IMR-90 (cell line): ENCODE results near the gene ITPR3. TPM values are rescaled to one million over a fixed set of nuclear protein-coding genes. Genes with fewer than 3 reads are reported as not detected.

ENCODE experiments used
- ATAC-seq: fragments of 200-7000 bp; cut with Tn5 transposase; 2 replicates; pipeline ENCODE4 v1.9.1; 2020; ENCODE audit warnings: low read depth, mild to moderate bottlenecking, moderate library complexity
- BruUV-seq: library from RNA; stranded (reverse); fragments of 400-500 nt; replicated peaks from 2 replicates; lab custom pipeline; 2021; lab: Mats Ljungman, UMichigan
- CTCF ChIA-PET: fragments of 300-600 bp; formaldehyde crosslinking; extraction: SDS; loops from one replicate; lab custom pipeline; 2021; ENCODE audit warnings: antibody characterized with exemption; lab: Yijun Ruan, JAX
- POLR2A ChIA-PET: fragments of 300-600 bp; sonication (Branson Sonifier 250); formaldehyde crosslinking; loops from one replicate; lab custom pipeline; 2022; ENCODE audit warnings: antibody characterized with exemption; ENCODE audit not compliant: unreplicated experiment; lab: Charles Lee
- DNase-seq: peaks from one replicate; pipeline ENCODE4 v3.0.0; 2013
- H2AFZ ChIP-seq: replicated peaks from 2 replicates; pipeline ENCODE3; 2013; ENCODE audit warnings: low read length, mild to moderate bottlenecking; ENCODE audit not compliant: poor library complexity
- H2AK5ac ChIP-seq: 2 replicates; pipeline ENCODE4 v1.6.1; 2013; ENCODE audit warnings: low read depth, low read length, inconsistent platforms
- H2AK9ac ChIP-seq: replicated peaks from 2 replicates; pipeline ENCODE3; 2013; ENCODE audit warnings: mild to moderate bottlenecking, low read depth, low read length, moderate library complexity; ENCODE audit not compliant: poor library complexity
- H2BK120ac ChIP-seq: 2 replicates; pipeline ENCODE4 v1.6.1; 2013; ENCODE audit warnings: low read depth, low read length, inconsistent platforms
- H2BK15ac ChIP-seq: 3 replicates; pipeline ENCODE4 v1.6.1; 2013; ENCODE audit warnings: low read depth, low read length, inconsistent platforms
- H2BK20ac ChIP-seq: 2 replicates; pipeline ENCODE4 v1.6.1; 2013; ENCODE audit warnings: low read depth, mild to moderate bottlenecking, inconsistent platforms, low read length, moderate library complexity
- H2BK5ac ChIP-seq: 2 replicates; pipeline ENCODE4 v1.6.1; 2013; ENCODE audit warnings: mild to moderate bottlenecking, low read depth, low read length, inconsistent platforms; ENCODE audit not compliant: poor library complexity, severe bottlenecking
- H3K14ac ChIP-seq: replicated peaks from 2 replicates; pipeline ENCODE4 v1.6.1; 2013; ENCODE audit warnings: low read depth, low read length, inconsistent platforms
- H3K18ac ChIP-seq: 2 replicates; pipeline ENCODE4 v1.6.1; 2013; ENCODE audit warnings: low read depth, low read length, control low read depth
- H3K23ac ChIP-seq: 2 replicates; pipeline ENCODE4 v1.6.1; 2013; ENCODE audit warnings: low read depth, low read length, inconsistent platforms
- H3K27ac ChIP-seq: 2 replicates; pipeline ENCODE4 v1.5.1; 2013; ENCODE audit warnings: mild to moderate bottlenecking, control low read depth, low read length; ENCODE audit not compliant: insufficient read depth
- H3K27me3 ChIP-seq: 2 replicates; pipeline ENCODE4 v1.6.1; 2013; ENCODE audit warnings: low read length; ENCODE audit not compliant: control insufficient read depth, insufficient read depth
- H3K36me3 ChIP-seq: 2 replicates; pipeline ENCODE4 v1.6.1; 2013; ENCODE audit warnings: low read length, mixed read lengths; ENCODE audit not compliant: control insufficient read depth, insufficient read depth
- H3K4ac ChIP-seq: 2 replicates; pipeline ENCODE4 v1.6.1; 2013; ENCODE audit warnings: low read depth, low read length, inconsistent platforms
- H3K4me1 ChIP-seq: 2 replicates; pipeline ENCODE4 v1.6.1; 2013; ENCODE audit warnings: low read length, mixed read lengths; ENCODE audit not compliant: control insufficient read depth, insufficient read depth
- H3K4me2 ChIP-seq: 2 replicates; pipeline ENCODE4 v1.6.1; 2013; ENCODE audit warnings: low read depth, mild to moderate bottlenecking, control low read depth, low read length, moderate library complexity
- H3K4me3 ChIP-seq: 2 replicates; pipeline ENCODE4 v1.5.1; 2013; ENCODE audit warnings: low read depth, mild to moderate bottlenecking, control low read depth, low read length, moderate library complexity; ENCODE audit not compliant: insufficient read depth
- H3K56ac ChIP-seq: 2 replicates; pipeline ENCODE4 v1.6.1; 2013; ENCODE audit warnings: low read length, inconsistent platforms; ENCODE audit not compliant: insufficient read depth; ENCODE audit errors: extremely low read depth
- H3K79me1 ChIP-seq, 2 experiments: 2 replicates each; pipeline ENCODE4 v1.6.1; 2013; ENCODE audit warnings: low read length in 2 of 2, inconsistent platforms in 1 of 2, low read depth in 1 of 2
- H3K9ac ChIP-seq: 2 replicates; pipeline ENCODE4 v1.6.1; 2013; ENCODE audit warnings: low read depth, low read length, control low read depth
- H3K9me1 ChIP-seq: 2 replicates; pipeline ENCODE4 v1.6.1; 2013; ENCODE audit warnings: low read length, inconsistent platforms; ENCODE audit not compliant: insufficient read depth
- H3K9me3 ChIP-seq: 2 replicates; pipeline ENCODE4 v1.6.1; 2013; ENCODE audit warnings: low read length; ENCODE audit not compliant: control insufficient read depth, insufficient read depth
- H4K20me1 ChIP-seq: 2 replicates; pipeline ENCODE4 v1.6.1; 2013; ENCODE audit warnings: low read length, inconsistent platforms; ENCODE audit not compliant: insufficient read depth
- H4K5ac ChIP-seq: 2 replicates; pipeline ENCODE4 v1.6.1; 2013; ENCODE audit warnings: mild to moderate bottlenecking, low read depth, low read length, control low read depth
- H4K8ac ChIP-seq, 2 experiments: 2 replicates each; pipeline ENCODE4 v1.6.1; 2013; ENCODE audit warnings: low read depth in 2 of 2, low read length in 2 of 2, control low read depth in 1 of 2, inconsistent platforms in 1 of 2
- H4K91ac ChIP-seq: 2 replicates; pipeline ENCODE4 v1.6.1; 2013; ENCODE audit warnings: low read depth, low read length, inconsistent platforms; ENCODE audit not compliant: insufficient read depth
- BHLHE40 ChIP-seq: fragments of 150-350 bp; IDR thresholded peaks from 2 replicates; pipeline ENCODE4 v1.6.1; 2016; ENCODE audit warnings: mild to moderate bottlenecking, low read depth, low read length
- CEBPB ChIP-seq: IDR thresholded peaks from 2 replicates; pipeline ENCODE4 v1.6.1; 2012; ENCODE audit warnings: low read depth, low read length, improper control_type of control experiment
- CHD1 ChIP-seq: IDR thresholded peaks from 2 replicates; pipeline ENCODE4 v1.6.1; 2012; ENCODE audit warnings: low read depth, low read length, improper control_type of control experiment
- FOS ChIP-seq: fragments of 150-350 bp; IDR thresholded peaks from 2 replicates; pipeline ENCODE4 v1.6.1; 2016; ENCODE audit warnings: low read depth, low read length
- MAFK ChIP-seq: IDR thresholded peaks from 2 replicates; pipeline ENCODE4 v1.6.1; 2012; ENCODE audit warnings: low read depth, low read length, improper control_type of control experiment
- MAZ ChIP-seq: IDR thresholded peaks from 2 replicates; pipeline ENCODE4 v1.6.1; 2012; ENCODE audit warnings: low read depth, mild to moderate bottlenecking, low read length, improper control_type of control experiment, moderate library complexity, borderline replicate concordance
- MXI1 ChIP-seq: IDR thresholded peaks from 2 replicates; pipeline ENCODE4 v1.6.1; 2012; ENCODE audit warnings: low read depth, mild to moderate bottlenecking, low read length, moderate library complexity, borderline replicate concordance
- NFE2L2 ChIP-seq: fragments of 150-350 bp; IDR thresholded peaks from 2 replicates; pipeline ENCODE4 v1.6.1; 2016; ENCODE audit warnings: low read depth, mild to moderate bottlenecking, low read length
- POLR2A ChIP-seq: IDR thresholded peaks from 2 replicates; pipeline ENCODE4 v1.6.1; 2012; ENCODE audit warnings: mild to moderate bottlenecking, low read depth, low read length
- RAD21 ChIP-seq: IDR thresholded peaks from 2 replicates; pipeline ENCODE4 v1.6.1; 2012; ENCODE audit warnings: low read length, improper control_type of control experiment
- RCOR1 ChIP-seq: IDR thresholded peaks from 2 replicates; pipeline ENCODE4 v1.6.1; 2012; ENCODE audit warnings: mild to moderate bottlenecking, low read length, improper control_type of control experiment; ENCODE audit not compliant: insufficient replicate concordance
- RFX5 ChIP-seq: IDR thresholded peaks from 2 replicates; pipeline ENCODE4 v1.8.0; 2012; ENCODE audit warnings: low read depth, mild to moderate bottlenecking, low read length, moderate library complexity
- SMC3 ChIP-seq: fragments of 150-350 bp; IDR thresholded peaks from 2 replicates; pipeline ENCODE4 v1.6.1; 2016; ENCODE audit warnings: low read depth, mild to moderate bottlenecking, antibody characterized with exemption, low read length, moderate library complexity
- WGBS, 2 experiments: methylation state at CpG; one replicate each; pipeline versions ENCODE4 v1.1.5 to v1.1.7; 2013; ENCODE audit warnings: missing lambda C conversion rate in 2 of 2; ENCODE audit not compliant: insufficient read length in 1 of 2; ENCODE audit errors: extremely low coverage in 2 of 2; 5-methylcytosine and 5-hydroxymethylcytosine counted together
- dilution Hi-C: fragments of 300-500 bp; cut with HindIII; formaldehyde crosslinking; loops from one replicate; pipeline ENCODE4 v1.14.3; 2018; ENCODE audit warnings: low sequenced_read_pairs; ENCODE audit not compliant: unreplicated experiment
- in situ Hi-C: fragments of 300-500 bp; cut with MboI; formaldehyde crosslinking; loops from 3 replicates; pipeline ENCODE4 v1.14.3; 2019; ENCODE audit warnings: low sequenced_read_pairs, inconsistent platforms, mixed read lengths
- intact Hi-C: fragments of 100-400 bp; cut with micrococcal nuclease; formaldehyde crosslinking; loops from 2 replicates; pipeline ENCODE4 v1.10.0; 2022
- polyA plus RNA-seq, 3 experiments: library from polyadenylated mRNA; depleted of rRNA; stranded (reverse); fragments of >200 nt; gene quantifications; 2 replicates each; pipeline ENCODE4 v1.2.3, GENCODE V29; 2012; ENCODE audit warnings: low replicate concordance in 1 of 3
- total RNA-seq: library from RNA; depleted of rRNA; stranded (reverse); fragments of >200 nt; gene quantifications from 2 replicates; pipeline ENCODE4 v1.2.3, GENCODE V29; 2012
- TF ChIP-seq, protein P1 (sequence below): conservative IDR thresholded peaks from 2 replicates; pipeline ENCODE4 v1.5.1; 2012; ENCODE audit warnings: mild to moderate bottlenecking, low read depth, low read length, improper control_type of control experiment
- TF ChIP-seq, protein P2 (sequence below): fragments of 150-350 bp; IDR thresholded peaks from 2 replicates; pipeline ENCODE4 v1.6.1; 2017; ENCODE audit warnings: mild to moderate bottlenecking, antibody characterized with exemption, low read length, low read depth
- TF ChIP-seq, protein P3 (sequence below): fragments of 150-350 bp; IDR thresholded peaks from 2 replicates; pipeline ENCODE4 v1.6.1; 2016; ENCODE audit warnings: low read depth, mild to moderate bottlenecking, low read length, moderate library complexity, borderline replicate concordance

Gene ITPR3
- total and polyA plus RNA-seq, 2 of the 4 experiments (the other 2 are of a cell fraction), result 1.6 to 3.7 TPM

DNA sequence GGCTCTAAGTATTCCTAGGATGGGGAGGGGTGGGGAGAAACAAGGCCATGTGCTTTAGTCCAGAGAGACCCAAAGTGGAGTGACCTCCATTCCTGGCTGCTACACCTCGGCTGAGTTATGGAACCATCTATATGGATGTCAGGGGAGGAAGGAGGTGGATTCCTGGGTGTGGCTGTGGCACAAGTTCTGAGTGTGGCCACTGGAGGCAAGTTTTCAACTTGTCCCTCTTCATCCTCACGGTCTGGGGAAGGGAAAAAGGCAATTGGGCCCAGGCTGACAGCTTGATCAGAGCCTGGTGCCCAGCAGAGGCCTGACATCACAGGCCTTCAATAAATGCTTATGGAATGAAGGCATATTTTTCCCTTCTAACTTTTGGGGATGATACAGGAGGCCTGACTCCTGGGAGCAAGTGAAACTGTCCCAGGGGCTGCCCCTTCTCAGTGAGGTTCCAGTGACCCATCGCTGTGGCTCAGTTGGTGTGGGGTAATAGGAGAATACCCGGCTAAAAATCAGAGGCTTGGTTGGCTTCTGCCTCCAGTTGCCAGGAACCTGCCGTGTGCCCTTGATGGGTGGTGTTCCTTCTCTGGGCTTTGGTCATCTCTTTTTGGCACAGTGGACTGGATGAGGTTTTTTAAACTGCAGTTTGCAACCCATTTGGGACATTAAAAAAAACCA is 1.8 kb upstream of the ITPR3 start:
- Histone ChIP-seq H3K27ac (no peak overlapping the region), H3K4ac (no peak overlapping the region), H2AFZ (no peak overlapping the region), H2BK20ac (no peak overlapping the region), H3K4me1 (peaks cover 4% of the 10 kb centered on the region; the same call in 1 of the 2 replicates), H4K8ac (no peak overlapping the region), H4K91ac (no peak overlapping the region), H4K20me1 (no peaks in the 10 kb centered on the region), H3K79me1 (peaks cover 0 to 10% of the 10 kb centered on the region in 2 experiments; a peak in 1 of 4 replicates), H2BK120ac (no peak overlapping the region), H3K18ac (no peak overlapping the region), H3K9ac (no peak overlapping the region), H4K5ac (no peak overlapping the region), H2BK15ac (no peak overlapping the region), H3K9me3 (no peaks in the 10 kb centered on the region), H3K14ac (no peak overlapping the region), H3K36me3 (no peaks in the 10 kb centered on the region), H2AK5ac (no peak overlapping the region), H3K4me2 (no peak overlapping the region), H2BK5ac (no peak overlapping the region), H2AK9ac (no peak overlapping the region), H3K27me3 (no peaks in the 10 kb centered on the region; the same call in 1 of the 2 replicates), H3K4me3 (no peak overlapping the region), H3K23ac (no peak overlapping the region), H3K9me1 (no peaks in the 10 kb centered on the region), H3K56ac (no peak overlapping the region)
- 100% methylated on average over 1 of the region's 5 CpGs; no CpG with 5 or more reads in 1 of the 2 experiments for WGBS, 2 experiments
- DNase-seq (no peak), ATAC-seq (no peak)
- POLR2A ChIA-PET, result interaction anchor here (0.7 kb wide), 1 partner anchor 56 kb away, joined by 3 read pairs; no protein-coding TSS in a partner anchor
- intact Hi-C loops (no loop called here), in situ Hi-C loops (no loop called here), dilution Hi-C loops (no loop called here)
- TF ChIP-seq RAD21, result no peak
- no peak for TF ChIP-seq FOS
- no peak for TF ChIP-seq MAFK
- TF ChIP-seq RFX5, result no peak
- TF ChIP-seq NFE2L2, result no peak
- TF ChIP-seq SMC3, result no peak
- TF ChIP-seq, protein P1, sequence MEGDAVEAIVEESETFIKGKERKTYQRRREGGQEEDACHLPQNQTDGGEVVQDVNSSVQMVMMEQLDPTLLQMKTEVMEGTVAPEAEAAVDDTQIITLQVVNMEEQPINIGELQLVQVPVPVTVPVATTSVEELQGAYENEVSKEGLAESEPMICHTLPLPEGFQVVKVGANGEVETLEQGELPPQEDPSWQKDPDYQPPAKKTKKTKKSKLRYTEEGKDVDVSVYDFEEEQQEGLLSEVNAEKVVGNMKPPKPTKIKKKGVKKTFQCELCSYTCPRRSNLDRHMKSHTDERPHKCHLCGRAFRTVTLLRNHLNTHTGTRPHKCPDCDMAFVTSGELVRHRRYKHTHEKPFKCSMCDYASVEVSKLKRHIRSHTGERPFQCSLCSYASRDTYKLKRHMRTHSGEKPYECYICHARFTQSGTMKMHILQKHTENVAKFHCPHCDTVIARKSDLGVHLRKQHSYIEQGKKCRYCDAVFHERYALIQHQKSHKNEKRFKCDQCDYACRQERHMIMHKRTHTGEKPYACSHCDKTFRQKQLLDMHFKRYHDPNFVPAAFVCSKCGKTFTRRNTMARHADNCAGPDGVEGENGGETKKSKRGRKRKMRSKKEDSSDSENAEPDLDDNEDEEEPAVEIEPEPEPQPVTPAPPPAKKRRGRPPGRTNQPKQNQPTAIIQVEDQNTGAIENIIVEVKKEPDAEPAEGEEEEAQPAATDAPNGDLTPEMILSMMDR, result no peak
- no peak for TF ChIP-seq POLR2A
- no peak for TF ChIP-seq MAZ
- no peak for TF ChIP-seq RCOR1
- no peak for TF ChIP-seq CEBPB
- TF ChIP-seq MXI1, result no peak
- TF ChIP-seq, protein P2, sequence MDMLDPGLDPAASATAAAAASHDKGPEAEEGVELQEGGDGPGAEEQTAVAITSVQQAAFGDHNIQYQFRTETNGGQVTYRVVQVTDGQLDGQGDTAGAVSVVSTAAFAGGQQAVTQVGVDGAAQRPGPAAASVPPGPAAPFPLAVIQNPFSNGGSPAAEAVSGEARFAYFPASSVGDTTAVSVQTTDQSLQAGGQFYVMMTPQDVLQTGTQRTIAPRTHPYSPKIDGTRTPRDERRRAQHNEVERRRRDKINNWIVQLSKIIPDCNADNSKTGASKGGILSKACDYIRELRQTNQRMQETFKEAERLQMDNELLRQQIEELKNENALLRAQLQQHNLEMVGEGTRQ, result no peak
- TF ChIP-seq, protein P3, sequence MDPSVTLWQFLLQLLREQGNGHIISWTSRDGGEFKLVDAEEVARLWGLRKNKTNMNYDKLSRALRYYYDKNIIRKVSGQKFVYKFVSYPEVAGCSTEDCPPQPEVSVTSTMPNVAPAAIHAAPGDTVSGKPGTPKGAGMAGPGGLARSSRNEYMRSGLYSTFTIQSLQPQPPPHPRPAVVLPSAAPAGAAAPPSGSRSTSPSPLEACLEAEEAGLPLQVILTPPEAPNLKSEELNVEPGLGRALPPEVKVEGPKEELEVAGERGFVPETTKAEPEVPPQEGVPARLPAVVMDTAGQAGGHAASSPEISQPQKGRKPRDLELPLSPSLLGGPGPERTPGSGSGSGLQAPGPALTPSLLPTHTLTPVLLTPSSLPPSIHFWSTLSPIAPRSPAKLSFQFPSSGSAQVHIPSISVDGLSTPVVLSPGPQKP, result no peak
- no peak for TF ChIP-seq CHD1
- no peak for TF ChIP-seq BHLHE40
- no TSS peak for BruUV-seq
- CTCF ChIA-PET, result no interaction called here
